Loucy (cell line): ENCODE measurements around the gene RNF183.

Source experiments
- CTCF ChIP-seq: fragments of 200-600 bp; sonication (generic); conservative IDR thresholded peaks from 2 replicates; pipeline ENCODE4 v1.5.1; 2014; ENCODE audit warnings: mild to moderate bottlenecking, antibody characterized with exemption, low read length
- EZH2phosphoT487 ChIP-seq: fragments of 200-600 bp; IDR thresholded peaks from 2 replicates; pipeline ENCODE4 v1.6.1; 2018; ENCODE audit warnings: antibody characterized with exemption, mild to moderate bottlenecking, moderate library complexity, borderline replicate concordance

GRCh38 chr9:113302792-113303418 is at the start of gene RNF183:
- TF ChIP-seq CTCF, result no peak
- no peak for TF ChIP-seq EZH2phosphoT487
